Body of pancreas (tissue), 4 donors: ENCODE results near the gene MACF1.
"Not testable (repeated sequence)": the region's sequence is repeated elsewhere in the genome, so short reads cannot be mapped to it uniquely, and the experiment has no call there.

ENCODE experiments used
- POLR2A ChIP-seq, 3 donors: fragments of 450-650 bp; IDR thresholded peaks; one replicate each; pipeline ENCODE4 v1.6.1; 2016; ENCODE audit warnings: antibody characterized with exemption in 3 of 3, mild to moderate bottlenecking in 2 of 3
- TF ChIP-seq, protein P1 (sequence below), 7 experiments: fragments of 450-650 bp in 4 of 7; fragments of 200-600 bp in 3 of 7; sonication (generic) in 3 of 7; IDR thresholded peaks; one replicate each; pipeline ENCODE4 v1.5.1; 2016 to 2019; ENCODE audit warnings: antibody characterized with exemption in 7 of 7

- not testable (repeated sequence) for TF ChIP-seq POLR2A (IDR thresholded peaks at IDR 0.05)
- TF ChIP-seq, protein P1, sequence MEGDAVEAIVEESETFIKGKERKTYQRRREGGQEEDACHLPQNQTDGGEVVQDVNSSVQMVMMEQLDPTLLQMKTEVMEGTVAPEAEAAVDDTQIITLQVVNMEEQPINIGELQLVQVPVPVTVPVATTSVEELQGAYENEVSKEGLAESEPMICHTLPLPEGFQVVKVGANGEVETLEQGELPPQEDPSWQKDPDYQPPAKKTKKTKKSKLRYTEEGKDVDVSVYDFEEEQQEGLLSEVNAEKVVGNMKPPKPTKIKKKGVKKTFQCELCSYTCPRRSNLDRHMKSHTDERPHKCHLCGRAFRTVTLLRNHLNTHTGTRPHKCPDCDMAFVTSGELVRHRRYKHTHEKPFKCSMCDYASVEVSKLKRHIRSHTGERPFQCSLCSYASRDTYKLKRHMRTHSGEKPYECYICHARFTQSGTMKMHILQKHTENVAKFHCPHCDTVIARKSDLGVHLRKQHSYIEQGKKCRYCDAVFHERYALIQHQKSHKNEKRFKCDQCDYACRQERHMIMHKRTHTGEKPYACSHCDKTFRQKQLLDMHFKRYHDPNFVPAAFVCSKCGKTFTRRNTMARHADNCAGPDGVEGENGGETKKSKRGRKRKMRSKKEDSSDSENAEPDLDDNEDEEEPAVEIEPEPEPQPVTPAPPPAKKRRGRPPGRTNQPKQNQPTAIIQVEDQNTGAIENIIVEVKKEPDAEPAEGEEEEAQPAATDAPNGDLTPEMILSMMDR (IDR thresholded peaks at IDR 0.05): not testable (repeated sequence)
Observed at GRCh38 chr1:39522221-39522620, 317.7 kb downstream of the MACF1 start.
